ENCODE results near the gene SPIC.

- TF ChIP-seq, protein P1, sequence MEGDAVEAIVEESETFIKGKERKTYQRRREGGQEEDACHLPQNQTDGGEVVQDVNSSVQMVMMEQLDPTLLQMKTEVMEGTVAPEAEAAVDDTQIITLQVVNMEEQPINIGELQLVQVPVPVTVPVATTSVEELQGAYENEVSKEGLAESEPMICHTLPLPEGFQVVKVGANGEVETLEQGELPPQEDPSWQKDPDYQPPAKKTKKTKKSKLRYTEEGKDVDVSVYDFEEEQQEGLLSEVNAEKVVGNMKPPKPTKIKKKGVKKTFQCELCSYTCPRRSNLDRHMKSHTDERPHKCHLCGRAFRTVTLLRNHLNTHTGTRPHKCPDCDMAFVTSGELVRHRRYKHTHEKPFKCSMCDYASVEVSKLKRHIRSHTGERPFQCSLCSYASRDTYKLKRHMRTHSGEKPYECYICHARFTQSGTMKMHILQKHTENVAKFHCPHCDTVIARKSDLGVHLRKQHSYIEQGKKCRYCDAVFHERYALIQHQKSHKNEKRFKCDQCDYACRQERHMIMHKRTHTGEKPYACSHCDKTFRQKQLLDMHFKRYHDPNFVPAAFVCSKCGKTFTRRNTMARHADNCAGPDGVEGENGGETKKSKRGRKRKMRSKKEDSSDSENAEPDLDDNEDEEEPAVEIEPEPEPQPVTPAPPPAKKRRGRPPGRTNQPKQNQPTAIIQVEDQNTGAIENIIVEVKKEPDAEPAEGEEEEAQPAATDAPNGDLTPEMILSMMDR (IDR thresholded peaks at IDR 0.05; ENCODE audit: extremely low read depth in 1 of 2, insufficient read depth in 1 of 2, low read depth in 1 of 2, low read length in 2 of 2) = no peak
- TF ChIP-seq EZH2 (IDR thresholded peaks at IDR 0.05; ENCODE audit: borderline replicate concordance, low read depth, low read length, severe bottlenecking) (no peak), POLR2AphosphoS5 (IDR thresholded peaks at IDR 0.05; ENCODE audit: insufficient read depth, low read depth, low read length) (no peak)
These were observed 26.4 kb downstream of the SPIC start for GRCh38 chr12:101501410-101501995.

Data from endothelial cell of umbilical vein (primary cell).